Neural crest cell (in vitro differentiated cells): ENCODE measurements around the gene METAP1D. TPM values are rescaled to one million over a fixed set of nuclear protein-coding genes. Genes with fewer than 3 reads are reported as not detected.

ENCODE experiments used
- DNase-seq: peaks from one replicate; pipeline ENCODE4 v3.0.0; 2021; ENCODE audit warnings: low read depth, mixed read lengths, low spot score
- H3K27ac Mint-ChIP-seq: one replicate; pipeline ENCODE4 v1.8.0; 2021; ENCODE audit warnings: mild to moderate bottlenecking, mixed read lengths; ENCODE audit not compliant: unreplicated experiment
- H3K27me3 Mint-ChIP-seq: 2 replicates; pipeline ENCODE4 v1.8.0; 2021; ENCODE audit warnings: low read depth, mild to moderate bottlenecking, mixed read lengths
- H3K36me3 Mint-ChIP-seq: 2 replicates; pipeline ENCODE4 v1.8.0; 2021; ENCODE audit warnings: low read depth, mild to moderate bottlenecking, mixed read lengths
- H3K4me1 Mint-ChIP-seq: 2 replicates; pipeline ENCODE4 v1.8.0; 2021; ENCODE audit warnings: mixed read lengths
- H3K4me3 Mint-ChIP-seq: one replicate; pipeline ENCODE4 v1.8.0; 2021; ENCODE audit warnings: mild to moderate bottlenecking, mixed read lengths
- H3K9me3 Mint-ChIP-seq: 2 replicates; pipeline ENCODE4 v1.8.0; 2021; ENCODE audit warnings: mixed read lengths
- CTCF ChIP-seq: fragments of 200-600 bp; sonication (generic); conservative IDR thresholded peaks from 2 replicates; pipeline ENCODE4 v1.5.0; 2021; ENCODE audit warnings: antibody characterized with exemption, mild to moderate bottlenecking
- total RNA-seq: library from RNA; stranded (reverse); gene quantifications from 2 replicates; pipeline ENCODE4 v1.2.1, GENCODE V29; 2021

METAP1D gene
- total RNA-seq, 1 donor from 2014 or later: 11.0 TPM

GRCh38 chr2:172086241-172087206 lies 86.8 kb downstream of the METAP1D start:
- Mint-ChIP-seq H3K9me3 (no peaks in the 10 kb centered on the region), H3K27ac (peak overlapping the region; percentile 86), H3K27me3 (peaks cover 99% of the 10 kb centered on the region), H3K36me3 (peaks cover 27% of the 10 kb centered on the region), H3K4me1 (peaks cover 60% of the 10 kb centered on the region), H3K4me3 (peak overlapping the region; percentile 99)
- peak; percentile 47 for TF ChIP-seq CTCF
- DNase-seq: peak; percentile 30

- Mint-ChIP-seq H3K9me3 (no peaks in the 10 kb centered on the region), H3K27me3 (peaks cover 99% of the 10 kb centered on the region), H3K36me3 (peaks cover 27% of the 10 kb centered on the region), H3K27ac (peak overlapping the region; percentile 86), H3K4me3 (peak overlapping the region; percentile 99), H3K4me1 (peaks cover 57% of the 10 kb centered on the region)
- peak; percentile 12 for DNase-seq
- TF ChIP-seq CTCF: no peak
Measured at GRCh38 chr2:172087207-172087779, 87.5 kb downstream of the METAP1D start.

- Mint-ChIP-seq H3K27ac (no peak overlapping the region), H3K4me3 (peak overlapping the region; percentile 99), H3K27me3 (peaks cover 99% of the 10 kb centered on the region), H3K4me1 (peaks cover 56% of the 10 kb centered on the region), H3K36me3 (peaks cover 27% of the 10 kb centered on the region), H3K9me3 (no peaks in the 10 kb centered on the region)
- peak; percentile 18 for DNase-seq
- TF ChIP-seq CTCF: no peak
Measured at GRCh38 chr2:172087780-172088244, 88.1 kb downstream of the METAP1D start.

GRCh38 chr2:172088245-172089004 lies 88.7 kb downstream of the METAP1D start:
- no peak overlapping the region for H3K27ac Mint-ChIP-seq
- TF ChIP-seq CTCF: no peak
- no peaks in the 10 kb centered on the region for H3K9me3 Mint-ChIP-seq
- peak overlapping the region; percentile 99 for H3K4me3 Mint-ChIP-seq
- peak; percentile 21 for DNase-seq
- peaks cover 61% of the 10 kb centered on the region for H3K4me1 Mint-ChIP-seq
- H3K27me3 Mint-ChIP-seq: peaks cover 99% of the 10 kb centered on the region
- peaks cover 27% of the 10 kb centered on the region for H3K36me3 Mint-ChIP-seq

- no peaks in the 10 kb centered on the region for H3K9me3 Mint-ChIP-seq
- peaks cover 27% of the 10 kb centered on the region for H3K36me3 Mint-ChIP-seq
- no peak overlapping the region for H3K27ac Mint-ChIP-seq
- peak overlapping the region; percentile 99 for H3K4me3 Mint-ChIP-seq
- H3K27me3 Mint-ChIP-seq: peaks cover 99% of the 10 kb centered on the region
- H3K4me1 Mint-ChIP-seq: peaks cover 60% of the 10 kb centered on the region
- peak; percentile 2 for DNase-seq
- TF ChIP-seq CTCF: no peak
Measured at GRCh38 chr2:172089005-172089504, 89.3 kb downstream of the METAP1D start.
